ENCODE measurements around the gene PCNX2.

PCNX2 gene

GRCh38 chr1:233240371-233240770 is 55.2 kb downstream of the PCNX2 start:
- in situ Hi-C loops (cut with HindIII; ENCODE audit: low sequenced_read_pairs), result no loop called here
- no peak overlapping the region for H3K4me3 ChIP-seq (ENCODE audit: low read depth, low read length)
- no peak for DNase-seq (ENCODE audit: low read depth, low spot score)
- TF ChIP-seq CTCF (IDR thresholded peaks at IDR 0.05; ENCODE audit: low read depth, low read length), result no peak

GRCh38 chr1:233238884-233239431 is 56.6 kb downstream of the PCNX2 start:
- no peak for TF ChIP-seq CTCF (IDR thresholded peaks at IDR 0.05; ENCODE audit: low read depth, low read length)
- DNase-seq (ENCODE audit: low read depth, low spot score), result no peak
- no peak overlapping the region for H3K4me3 ChIP-seq (ENCODE audit: low read depth, low read length)
- in situ Hi-C loops (cut with HindIII; ENCODE audit: low sequenced_read_pairs), result no loop called here

- no peak for DNase-seq (ENCODE audit: low read depth, low spot score)
- no peak for TF ChIP-seq CTCF (IDR thresholded peaks at IDR 0.05; ENCODE audit: low read depth, low read length)
- in situ Hi-C loops (cut with HindIII; ENCODE audit: low sequenced_read_pairs), result no loop called here
Measured at GRCh38 chr1:233237647-233238046, 57.9 kb downstream of the PCNX2 start.

GRCh38 chr1:233233508-233234040 is 62.0 kb downstream of the PCNX2 start:
- H3K4me3 ChIP-seq (ENCODE audit: low read depth, low read length), result no peak overlapping the region
- no peak for DNase-seq (ENCODE audit: low read depth, low spot score)
- in situ Hi-C loops (cut with HindIII; ENCODE audit: low sequenced_read_pairs), result no loop called here
- no peak for TF ChIP-seq CTCF (IDR thresholded peaks at IDR 0.05; ENCODE audit: low read depth, low read length)

More at GRCh38 chr1:233237647-233238046, 57.9 kb downstream of the PCNX2 start:
- H3K4me3 ChIP-seq (ENCODE audit: low read depth, low read length), result no peak overlapping the region

- no peak overlapping the region for H3K4me3 ChIP-seq (ENCODE audit: low read depth, low read length)
- DNase-seq (ENCODE audit: low read depth, low spot score), result no peak
- no peak for TF ChIP-seq CTCF (IDR thresholded peaks at IDR 0.05; ENCODE audit: low read depth, low read length)
- in situ Hi-C loops (cut with HindIII; ENCODE audit: low sequenced_read_pairs), result no loop called here
Measured at GRCh38 chr1:233230011-233230410, 65.5 kb downstream of the PCNX2 start.

- H3K4me3 ChIP-seq (ENCODE audit: low read depth, low read length), result no peak overlapping the region
- DNase-seq (ENCODE audit: low read depth, low spot score), result peak; percentile 16
- TF ChIP-seq CTCF (IDR thresholded peaks at IDR 0.05; ENCODE audit: low read depth, low read length), result no peak
- in situ Hi-C loops (cut with HindIII; ENCODE audit: low sequenced_read_pairs), result no loop called here
Measured at GRCh38 chr1:233229288-233229687, 66.2 kb downstream of the PCNX2 start.
